ENCODE data around the gene SLC25A34.

DNA sequence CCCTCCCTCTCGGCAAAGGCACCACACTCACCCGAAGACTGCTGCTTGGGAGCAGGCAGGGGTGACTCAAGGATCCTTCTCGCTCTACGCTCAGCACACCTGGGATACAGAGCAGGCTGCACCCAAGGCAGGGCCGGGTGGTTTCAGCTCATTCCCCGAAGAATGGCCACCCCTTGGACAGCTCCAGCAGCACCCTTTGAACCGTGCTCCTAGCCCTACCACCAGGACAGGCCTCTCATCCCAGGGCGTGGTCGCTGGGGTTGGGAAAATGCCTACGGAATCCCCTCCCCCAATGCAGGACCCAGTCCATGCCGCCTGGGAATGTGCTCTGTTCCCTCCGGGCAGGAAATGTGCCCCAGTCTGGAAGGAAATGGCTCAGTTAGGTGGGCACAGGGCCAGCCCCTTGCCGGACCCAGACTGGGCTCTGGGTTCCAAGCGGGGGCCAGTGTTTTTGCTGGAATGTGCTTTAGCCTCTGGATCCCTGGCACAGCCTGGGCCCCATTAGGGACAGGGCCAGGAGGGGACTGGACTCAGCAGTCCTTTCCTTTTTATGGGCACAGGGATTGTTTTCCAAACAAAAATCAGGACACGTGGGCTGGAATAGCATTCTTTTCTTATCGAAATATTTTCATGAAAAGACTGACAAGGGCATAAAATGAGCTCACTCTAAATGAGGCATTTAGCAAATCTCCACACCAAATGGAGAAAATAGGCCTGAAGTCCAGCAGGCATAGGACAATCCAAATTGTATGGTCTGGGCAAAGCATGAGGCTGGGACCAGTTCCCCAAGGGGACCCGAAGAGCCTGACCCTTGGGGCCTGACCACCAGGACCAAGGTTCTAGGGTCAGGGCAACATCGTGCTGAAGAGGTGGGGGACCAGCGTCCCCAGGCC, 13.6 kb downstream of the SLC25A34 start:
- TF ChIP-seq, protein P1, sequence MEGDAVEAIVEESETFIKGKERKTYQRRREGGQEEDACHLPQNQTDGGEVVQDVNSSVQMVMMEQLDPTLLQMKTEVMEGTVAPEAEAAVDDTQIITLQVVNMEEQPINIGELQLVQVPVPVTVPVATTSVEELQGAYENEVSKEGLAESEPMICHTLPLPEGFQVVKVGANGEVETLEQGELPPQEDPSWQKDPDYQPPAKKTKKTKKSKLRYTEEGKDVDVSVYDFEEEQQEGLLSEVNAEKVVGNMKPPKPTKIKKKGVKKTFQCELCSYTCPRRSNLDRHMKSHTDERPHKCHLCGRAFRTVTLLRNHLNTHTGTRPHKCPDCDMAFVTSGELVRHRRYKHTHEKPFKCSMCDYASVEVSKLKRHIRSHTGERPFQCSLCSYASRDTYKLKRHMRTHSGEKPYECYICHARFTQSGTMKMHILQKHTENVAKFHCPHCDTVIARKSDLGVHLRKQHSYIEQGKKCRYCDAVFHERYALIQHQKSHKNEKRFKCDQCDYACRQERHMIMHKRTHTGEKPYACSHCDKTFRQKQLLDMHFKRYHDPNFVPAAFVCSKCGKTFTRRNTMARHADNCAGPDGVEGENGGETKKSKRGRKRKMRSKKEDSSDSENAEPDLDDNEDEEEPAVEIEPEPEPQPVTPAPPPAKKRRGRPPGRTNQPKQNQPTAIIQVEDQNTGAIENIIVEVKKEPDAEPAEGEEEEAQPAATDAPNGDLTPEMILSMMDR (IDR thresholded peaks at IDR 0.05): no peak
- TF ChIP-seq EP300 (IDR thresholded peaks at IDR 0.05): no peak

All from suprapubic skin (tissue), 3 donors.